ENCODE results near the gene FBH1. TPM values are rescaled to one million over a fixed set of nuclear protein-coding genes. Genes with fewer than 3 reads are reported as not detected.
A peak's percentile ranks its signal among the peaks of the same experiment; 100 is the strongest.

FBH1 gene
- total RNA-seq, 1 donor from 2014 or later = 76.6 TPM

GRCh38 chr10:5963071-5963470 is 73.0 kb downstream of the FBH1 start:
- no peaks in the 10 kb centered on the region for H3K36me3 Mint-ChIP-seq
- peaks cover 4% of the 10 kb centered on the region for H3K27me3 Mint-ChIP-seq (ENCODE audit: low read depth)

GRCh38 chr10:5963591-5963990 is 73.5 kb downstream of the FBH1 start:
- Mint-ChIP-seq H3K27me3 (ENCODE audit: low read depth) (peaks cover 4% of the 10 kb centered on the region), H3K4me1 (peaks cover 7% of the 10 kb centered on the region), H3K36me3 (no peaks in the 10 kb centered on the region), H3K9me3 (no peaks in the 10 kb centered on the region), H3K4me3 (no peak overlapping the region), H3K27ac (no peak overlapping the region)
- TF ChIP-seq CTCF (IDR thresholded peaks at IDR 0.05; ENCODE audit: unreplicated experiment) = no peak
- no peak for DNase-seq (ENCODE audit: low spot score in 2 of 2, unreplicated experiment in 2 of 2)

More at GRCh38 chr10:5963071-5963470, 73.0 kb downstream of the FBH1 start:
- no peak overlapping the region for H3K27ac Mint-ChIP-seq
- no peak for DNase-seq (ENCODE audit: low spot score in 2 of 2, unreplicated experiment in 2 of 2)
- H3K4me3 Mint-ChIP-seq = no peak overlapping the region
- H3K9me3 Mint-ChIP-seq = no peaks in the 10 kb centered on the region
- peaks cover 9% of the 10 kb centered on the region for H3K4me1 Mint-ChIP-seq
- no peak for TF ChIP-seq CTCF (IDR thresholded peaks at IDR 0.05; ENCODE audit: unreplicated experiment)

- Mint-ChIP-seq H3K36me3 (no peaks in the 10 kb centered on the region), H3K4me1 (peaks cover 4% of the 10 kb centered on the region), H3K27me3 (ENCODE audit: low read depth) (peaks cover 4% of the 10 kb centered on the region), H3K27ac (no peak overlapping the region), H3K9me3 (no peaks in the 10 kb centered on the region), H3K4me3 (no peak overlapping the region)
- DNase-seq (ENCODE audit: low spot score in 2 of 2, unreplicated experiment in 2 of 2) = no peak
- no peak for TF ChIP-seq CTCF (IDR thresholded peaks at IDR 0.05; ENCODE audit: unreplicated experiment)
These were observed 74.7 kb downstream of the FBH1 start for GRCh38 chr10:5964736-5965135.

GRCh38 chr10:5965266-5965665 is 75.2 kb downstream of the FBH1 start:
- Mint-ChIP-seq H3K4me1 (peaks cover 3% of the 10 kb centered on the region), H3K27ac (no peak overlapping the region), H3K27me3 (ENCODE audit: low read depth) (peaks cover 4% of the 10 kb centered on the region), H3K4me3 (no peak overlapping the region), H3K9me3 (no peaks in the 10 kb centered on the region), H3K36me3 (no peaks in the 10 kb centered on the region)
- DNase-seq (ENCODE audit: low spot score in 2 of 2, unreplicated experiment in 2 of 2) = no peak
- no peak for TF ChIP-seq CTCF (IDR thresholded peaks at IDR 0.05; ENCODE audit: unreplicated experiment)

- no peaks in the 10 kb centered on the region for H3K9me3 Mint-ChIP-seq
- peak in 1 of 2 experiments; percentile 2 for DNase-seq (ENCODE audit: low spot score in 2 of 2, unreplicated experiment in 2 of 2)
- no peak overlapping the region for H3K27ac Mint-ChIP-seq
- H3K4me1 Mint-ChIP-seq = no peaks in the 10 kb centered on the region
- H3K27me3 Mint-ChIP-seq (ENCODE audit: low read depth) = peaks cover 20% of the 10 kb centered on the region
- no peaks in the 10 kb centered on the region for H3K36me3 Mint-ChIP-seq
- TF ChIP-seq CTCF (IDR thresholded peaks at IDR 0.05; ENCODE audit: unreplicated experiment) = no peak
- no peak overlapping the region for H3K4me3 Mint-ChIP-seq
These were observed 78.1 kb downstream of the FBH1 start for GRCh38 chr10:5968037-5968680.

Measured in mesothelial cell of epicardium (in vitro differentiated cells).